ENCODE results near the gene PYGM. TPM values are rescaled to one million over a fixed set of nuclear protein-coding genes. Genes with fewer than 3 reads are reported as not detected.

The PYGM gene
- total and polyA plus RNA-seq, 2 of the 8 experiments (the other 6 are each of a cell fraction or from before 2014, with no cell fraction given): 9.6 to 10.0 TPM

DNA sequence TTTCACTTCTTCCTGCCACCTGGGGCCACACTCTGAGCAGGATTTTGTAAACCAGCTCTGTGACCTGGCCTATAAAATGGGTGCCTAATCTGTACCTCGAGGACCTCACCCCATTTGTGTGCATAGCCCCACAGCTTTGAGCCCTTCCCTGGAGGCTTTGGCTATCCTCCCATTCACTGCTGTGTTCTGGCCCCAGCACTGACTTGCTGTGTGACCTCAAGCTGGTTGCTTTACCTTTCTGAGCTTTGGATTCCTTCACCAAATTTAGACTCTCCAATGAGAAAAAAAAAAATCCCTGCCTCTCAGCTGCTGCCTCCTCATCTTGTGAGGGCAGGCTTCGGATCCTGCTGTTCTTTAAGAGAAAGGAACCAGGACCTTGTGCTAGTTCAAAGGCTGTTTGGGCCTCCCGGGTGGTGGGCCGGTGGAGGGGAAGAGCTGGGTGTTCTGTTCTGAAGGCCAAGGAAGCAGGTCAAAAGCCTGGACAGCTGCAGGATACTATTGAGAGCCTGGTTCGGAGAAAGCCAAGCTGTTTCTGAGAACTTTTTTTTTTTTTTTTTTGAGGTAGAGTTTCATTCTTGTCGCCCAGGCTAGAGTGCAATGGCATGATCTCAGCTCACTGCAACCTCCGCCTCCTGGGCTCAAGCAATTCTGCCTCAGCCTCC is 1.1 kb upstream of the PYGM start:
- Histone ChIP-seq H4K20me1 (replicated peaks in 1 of 2; ENCODE audit: control insufficient read depth in 1 of 2, insufficient read depth in 2 of 2, low read length in 2 of 2) (peaks cover 0 to 6% of the 10 kb centered on the region in 2 experiments), H3K79me1 (ENCODE audit: low read depth, low read length) (no peaks in the 10 kb centered on the region), H3K14ac (ENCODE audit: insufficient read length) (no peak overlapping the region), H2BK12ac (ENCODE audit: low read depth, low read length) (no peak overlapping the region), H3K4me2 (ENCODE audit: insufficient read depth in 1 of 2, low read depth in 2 of 2, low read length in 2 of 2) (peak overlapping the region; percentile 32 to 57; a peak in 2 of 4 replicates), H3K79me2 (ENCODE audit: control insufficient read depth in 1 of 2, insufficient read depth in 2 of 2, low read length in 2 of 2) (peaks cover 0 to 6% of the 10 kb centered on the region in 2 experiments; a peak in 1 of 4 replicates), H4K91ac (replicated peaks; ENCODE audit: insufficient read length, low read length) (no peak overlapping the region), H3K27me3 (replicated peaks in 1 of 4; ENCODE audit: control insufficient read depth in 3 of 4, extremely low read depth in 1 of 4, insufficient read depth in 3 of 4, low read length in 3 of 4) (no peaks in the 10 kb centered on the region), H4K5ac (ENCODE audit: insufficient read length, low read depth, low read length) (no peak overlapping the region), H3K9me3 (ENCODE audit: insufficient read depth in 2 of 2, low read depth in 1 of 2, low read length in 1 of 2) (no peaks in the 10 kb centered on the region), H2BK120ac (replicated peaks; ENCODE audit: low read depth, low read length) (no peak overlapping the region), H3K23ac (ENCODE audit: insufficient read length) (no peak overlapping the region), H3K23me2 (ENCODE audit: low read depth, low read length) (no peaks in the 10 kb centered on the region), H3K4me1 (replicated peaks in 1 of 4; ENCODE audit: control insufficient read depth in 3 of 4, insufficient read depth in 4 of 4, low read length in 3 of 4) (peaks cover 26 to 64% (median 53%) of the 10 kb centered on the region in 4 experiments), H3K4me3 (ENCODE audit: extremely low read depth in 1 of 4, insufficient read depth in 2 of 4, low read depth in 3 of 4, low read length in 4 of 4) (no peak overlapping the region; a peak in 1 of 8 replicates), H3K36me3 (ENCODE audit: control insufficient read depth in 2 of 4, insufficient read depth in 4 of 4, low read length in 3 of 4) (peaks cover 6 to 24% (median 16%) of the 10 kb centered on the region in 4 experiments), H2BK15ac (ENCODE audit: low read length) (no peak overlapping the region; the same call in 1 of the 2 replicates), H2BK5ac (ENCODE audit: low read depth, low read length) (no peak overlapping the region), H3K18ac (ENCODE audit: extremely low read depth, low read length) (no peak overlapping the region), H3K56ac (replicated peaks; ENCODE audit: insufficient read length, low read depth, low read length) (no peak overlapping the region), H3K4ac (replicated peaks; ENCODE audit: insufficient read length, low read depth, low read length) (peak overlapping the region; percentile 1), H3K9ac (replicated peaks in 1 of 4; ENCODE audit: extremely low read depth in 1 of 4, low read depth in 3 of 4, low read length in 3 of 4) (no peak overlapping the region), H2AFZ (ENCODE audit: low read length) (no peak overlapping the region), H3K27ac (ENCODE audit: low read depth, low read length) (peak overlapping the region; percentile 23; the same call in 1 of the 2 replicates), H4K8ac (ENCODE audit: extremely low read depth, insufficient read depth, low read length) (no peak overlapping the region), H2AK5ac (ENCODE audit: low read depth, low read length) (no peak overlapping the region), H2BK20ac (ENCODE audit: low read length) (no peak overlapping the region)
- CTCF ChIA-PET (ENCODE audit: partially characterized antibody): interaction anchor here (0.6 to 23.6 kb wide), 9 partner anchors 15 to 518 kb away, joined by 3 to 376 read pairs (median 4); partner anchors contain the start of genes RASGRP2 and SF1
- no peak for TF ChIP-seq CHD1 (IDR thresholded peaks at IDR 0.05; ENCODE audit: low read depth, low read length)
- TF ChIP-seq KDM1A (IDR thresholded peaks at IDR 0.05; ENCODE audit: borderline replicate concordance, low read length): peak; percentile 97
- TF ChIP-seq HDAC2 (IDR thresholded peaks at IDR 0.05; ENCODE audit: borderline replicate concordance in 1 of 2, low read depth in 2 of 2, low read length in 2 of 2): 0 out of 4 replicates have a peak, but pooled peaks of 1 of the 2 experiments have one; percentile 71
- 79% methylated on average over 6 of the region's 7 CpGs; no CpG with 5 or more reads in 1 of the 2 experiments for whole genome bisulfite sequencing, 2 experiments (ENCODE audit: extremely low coverage in 1 of 2, insufficient coverage in 1 of 2, insufficient read length in 1 of 2, insufficient replicate concordance in 2 of 2, low coverage in 1 of 2, low lambda C conversion rate in 2 of 2, missing lambda C conversion rate in 1 of 2)
- FAIRE-seq (no peak), DNase-seq (ENCODE audit: low read depth in 1 of 2, low spot score in 2 of 2) (no peak)
- POLR2A ChIA-PET (ENCODE audit: partially characterized antibody): interaction anchor here (0.6 to 42.9 kb wide), 8 partner anchors 5 to 726 kb away, joined by 3 to 1087 read pairs (median 4); partner anchors contain the start of genes PYGM, RASGRP2 and SF1
